HG02610 (cell line): ENCODE measurements around the gene CYP4X1.
"Not testable (repeated sequence)": the region's sequence is repeated elsewhere in the genome, so short reads cannot be mapped to it uniquely, and the experiment has no call there.

Experiments
- ATAC-seq: cut with Tn5 transposase; IDR thresholded peaks from one replicate; pipeline ENCODE4 v1.9.1; 2021; ENCODE audit warnings: mild to moderate bottlenecking, moderate library complexity; ENCODE audit not compliant: unreplicated experiment

Gene CYP4X1

DNA sequence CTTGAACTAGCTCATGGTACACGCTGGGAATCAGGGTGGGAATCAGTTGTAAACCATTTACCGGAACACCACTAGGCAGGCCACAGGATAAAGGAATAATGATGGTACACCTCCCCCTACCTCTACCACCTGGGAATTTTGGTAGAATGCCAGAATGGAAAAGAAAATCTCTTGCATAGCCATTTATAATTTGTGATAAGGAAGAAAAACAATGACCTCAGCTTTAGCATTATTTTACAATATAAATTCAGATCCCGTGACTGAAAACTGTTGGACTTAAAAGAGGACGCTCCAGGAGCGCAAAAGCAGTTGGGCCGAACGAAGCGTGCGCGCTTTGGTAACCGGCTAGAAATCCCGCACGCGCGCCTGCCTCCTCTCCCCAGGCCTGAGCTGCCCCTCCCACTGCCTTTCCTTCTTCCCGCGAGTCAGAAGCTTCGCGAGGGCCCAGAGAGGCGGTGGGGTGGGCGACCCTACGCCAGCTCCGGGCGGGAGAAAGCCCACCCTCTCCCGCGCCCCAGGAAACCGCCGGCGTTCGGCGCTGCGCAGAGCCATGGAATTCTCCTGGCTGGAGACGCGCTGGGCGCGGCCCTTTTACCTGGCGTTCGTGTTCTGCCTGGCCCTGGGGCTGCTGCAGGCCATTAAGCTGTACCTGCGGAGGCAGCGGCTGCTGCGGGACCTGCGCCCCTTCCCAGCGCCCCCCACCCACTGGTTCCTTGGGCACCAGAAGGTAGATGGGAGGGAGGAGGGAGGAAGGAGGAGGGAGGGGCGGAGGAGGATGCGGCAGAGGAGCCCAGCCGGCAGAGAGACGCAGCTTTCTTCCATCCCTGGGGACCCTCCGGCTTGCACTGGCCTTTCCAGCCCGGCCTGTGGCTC lies at the start of gene CYP4X1:
Gene CYP4X1, plus strand, starts transcription at position 402 of the 873 bp plus-strand sequence. Its CDS starts 149 bp downstream, at position 551.
- no peak for ATAC-seq

DNA sequence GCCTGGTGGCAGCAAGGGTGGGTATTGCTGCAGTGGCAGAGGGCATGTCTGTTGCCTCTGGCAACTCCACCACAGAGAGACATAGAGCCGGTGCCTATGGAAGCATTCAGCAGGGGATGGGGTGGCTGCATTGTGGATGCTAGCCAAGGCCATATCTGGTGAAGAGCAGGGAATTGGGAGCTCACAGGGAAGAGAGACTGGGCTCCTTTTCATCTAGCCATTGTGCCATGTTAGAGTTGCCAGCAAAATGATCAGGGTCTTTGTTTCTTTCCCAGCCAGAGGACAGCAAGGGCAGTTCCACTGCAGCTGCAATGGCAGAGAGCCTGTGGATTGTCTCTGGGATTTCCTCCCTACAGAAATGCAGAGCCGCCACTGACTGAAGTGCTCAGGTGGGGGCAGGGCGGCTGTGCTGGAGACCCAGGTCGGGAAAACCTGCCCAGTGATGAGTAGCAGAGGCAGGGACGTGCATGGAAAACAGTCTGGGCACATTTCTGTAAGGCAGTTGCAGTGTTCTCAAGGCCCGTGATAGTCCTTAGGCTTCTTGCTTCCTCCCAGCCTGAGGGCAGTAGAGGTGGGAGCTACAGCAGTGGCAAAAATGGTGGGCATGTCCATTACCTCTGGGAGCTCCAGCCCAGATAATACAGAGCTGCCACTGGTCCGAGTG lies 40.2 kb upstream of the CYP4X1 start:
- no peak for ATAC-seq

GRCh38 chr1:46983830-46984586 lies 39.5 kb upstream of the CYP4X1 start:
- no peak for ATAC-seq

DNA sequence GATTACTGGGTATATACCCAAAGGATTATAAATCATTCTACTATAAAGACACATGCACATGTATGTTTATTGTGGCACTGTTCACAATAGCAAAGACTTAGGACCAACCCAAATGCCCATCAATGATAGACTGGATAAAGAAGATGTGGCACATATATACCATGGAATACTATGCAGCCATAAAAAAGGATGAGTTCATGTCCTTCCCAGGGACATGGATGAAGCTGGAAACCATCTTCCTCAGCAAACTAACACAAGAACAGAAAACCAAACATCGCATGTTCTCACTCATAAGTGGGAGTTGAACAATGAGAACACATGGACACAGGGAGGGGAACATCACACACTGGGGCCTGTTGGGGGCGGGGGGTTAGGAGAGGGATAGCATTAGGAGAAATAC lies 32.9 kb upstream of the CYP4X1 start:
- not testable (repeated sequence) for ATAC-seq

DNA sequence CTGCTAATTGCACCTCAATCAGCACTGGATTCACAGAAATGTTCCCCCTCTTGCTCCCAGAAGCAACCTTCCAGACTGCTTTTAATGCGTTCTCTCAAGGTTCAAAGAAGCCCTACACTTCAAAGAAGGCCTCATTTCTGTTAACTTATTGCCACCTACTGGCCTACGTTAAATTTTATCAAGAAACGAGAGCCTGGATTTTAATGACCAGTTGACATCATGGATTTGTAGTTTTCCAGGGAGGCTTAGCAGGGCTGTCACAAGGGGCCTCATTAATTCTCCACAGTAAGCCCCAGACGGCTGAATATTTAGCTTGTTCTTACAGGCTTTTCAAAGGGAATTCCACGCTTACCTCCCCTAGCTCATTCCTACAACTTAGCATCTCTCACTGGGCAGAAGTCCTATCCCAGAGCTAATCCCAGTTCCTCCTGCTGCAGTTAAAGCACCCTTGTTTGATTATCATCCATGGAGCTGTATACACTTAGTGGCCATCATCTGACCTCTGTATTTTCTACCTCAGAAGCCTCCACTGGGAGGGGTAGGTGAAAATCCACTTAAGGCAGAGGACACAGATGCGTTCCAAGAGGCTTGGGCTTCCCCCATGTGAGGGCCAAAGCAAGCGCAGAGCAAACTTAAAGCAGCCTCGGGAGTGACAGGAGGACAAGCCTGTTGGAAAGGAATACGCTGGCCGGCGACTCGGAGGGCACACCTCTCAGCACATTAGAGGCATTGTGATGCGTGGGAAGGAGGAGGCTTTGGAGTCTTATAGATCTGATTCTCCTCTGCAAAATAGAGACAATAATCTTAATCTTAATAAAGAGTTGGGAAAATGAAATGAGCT lies 32.2 kb upstream of the CYP4X1 start:
- no peak for ATAC-seq

GRCh38 chr1:46996659-46997281 lies 26.7 kb upstream of the CYP4X1 start:
- no peak for ATAC-seq

DNA sequence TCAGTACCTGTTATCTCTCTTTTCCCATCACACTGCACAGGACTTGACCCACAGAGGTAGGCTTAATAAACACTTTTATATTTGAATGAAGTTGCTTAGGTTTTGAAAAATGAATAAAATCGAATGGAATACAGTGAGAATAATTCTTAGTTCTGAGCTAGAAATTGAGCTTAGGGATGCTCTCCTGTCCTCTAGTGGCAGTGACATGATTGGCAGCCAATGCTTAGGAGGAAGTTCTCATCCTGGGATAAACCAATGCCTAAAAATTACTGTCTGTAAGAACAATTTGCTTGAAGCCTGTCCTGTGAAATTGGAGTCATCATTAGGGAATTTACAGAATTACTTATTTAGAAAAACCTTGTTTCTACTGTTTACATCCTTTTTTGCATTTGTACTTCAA lies 21.3 kb upstream of the CYP4X1 start:
- no peak for ATAC-seq

- ATAC-seq = no peak
Measured at GRCh38 chr1:47003896-47004403, 19.5 kb upstream of the CYP4X1 start.

- not testable (repeated sequence) for ATAC-seq
Measured at GRCh38 chr1:47006437-47006836, 17.0 kb upstream of the CYP4X1 start.

- ATAC-seq = no peak
Measured at GRCh38 chr1:47013293-47013692, 10.2 kb upstream of the CYP4X1 start.

- no peak for ATAC-seq
Measured at GRCh38 chr1:47021070-47021469, 2.4 kb upstream of the CYP4X1 start.

- ATAC-seq = no peak
Measured at GRCh38 chr1:47024141-47024801, 802 bp downstream of the CYP4X1 start.

GRCh38 chr1:47030170-47030805 lies 6.8 kb downstream of the CYP4X1 start:
- ATAC-seq = no peak

GRCh38 chr1:47031059-47031458 lies 7.6 kb downstream of the CYP4X1 start:
- ATAC-seq = no peak

DNA sequence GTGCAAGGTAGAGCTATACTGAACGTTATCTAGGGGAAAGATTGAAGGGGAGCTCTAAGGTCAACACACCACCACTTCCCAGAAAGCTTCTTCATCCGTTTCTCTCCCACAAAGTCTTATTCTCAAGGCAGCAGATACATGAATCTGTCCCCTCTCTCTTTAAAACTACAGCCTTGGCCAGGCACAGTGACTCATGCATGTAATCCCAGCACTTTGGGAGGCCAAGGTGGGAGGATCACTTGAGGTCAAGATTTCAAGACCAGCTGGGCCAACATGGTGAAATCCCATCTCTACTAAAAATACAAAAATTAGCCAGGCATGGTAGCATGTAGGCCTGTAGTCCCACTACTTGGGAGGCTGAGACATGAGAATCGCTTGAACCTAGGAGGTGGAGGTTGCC lies 8.1 kb downstream of the CYP4X1 start:
- no peak for ATAC-seq

GRCh38 chr1:47036764-47037163 lies 13.3 kb downstream of the CYP4X1 start:
- ATAC-seq = no peak

- no peak for ATAC-seq
Measured at GRCh38 chr1:47059376-47059775, 35.9 kb downstream of the CYP4X1 start.

DNA sequence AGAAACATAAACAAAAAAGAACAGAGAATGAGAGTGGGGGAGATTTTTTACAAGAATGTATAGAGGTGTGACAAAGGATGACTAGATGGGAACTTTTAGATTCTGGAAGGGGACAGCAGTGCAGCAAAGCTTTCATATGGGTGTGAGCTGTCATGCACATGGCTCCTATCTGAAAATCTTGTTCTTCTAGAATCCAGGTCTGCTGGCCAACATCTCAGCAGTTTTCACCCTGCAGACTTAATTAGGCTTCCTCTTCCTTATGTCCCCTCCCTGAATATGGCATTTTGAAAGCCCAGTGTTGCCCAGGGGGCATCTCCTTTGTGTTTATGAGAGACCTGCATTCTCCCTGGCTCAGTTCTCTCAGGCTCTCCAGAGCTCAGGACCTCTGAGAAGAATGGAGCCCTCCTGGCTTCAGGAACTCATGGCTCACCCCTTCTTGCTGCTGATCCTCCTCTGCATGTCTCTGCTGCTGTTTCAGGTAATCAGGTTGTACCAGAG lies 43.7 kb downstream of the CYP4X1 start, which contains the start of gene CYP4Z1:
Gene CYP4Z1, plus strand, starts transcription at position 135 of the 498 bp plus-strand sequence. Its CDS starts 260 bp downstream, at position 395.
- no peak for ATAC-seq

- not testable (repeated sequence) for ATAC-seq
Measured at GRCh38 chr1:47069080-47069479, 45.6 kb downstream of the CYP4X1 start.
